ENCODE results near the gene ZNF512.
"Not testable (repeated sequence)": the region's sequence is repeated elsewhere in the genome, so short reads cannot be mapped to it uniquely, and the experiment has no call there.

ZNF512 gene, protein sequence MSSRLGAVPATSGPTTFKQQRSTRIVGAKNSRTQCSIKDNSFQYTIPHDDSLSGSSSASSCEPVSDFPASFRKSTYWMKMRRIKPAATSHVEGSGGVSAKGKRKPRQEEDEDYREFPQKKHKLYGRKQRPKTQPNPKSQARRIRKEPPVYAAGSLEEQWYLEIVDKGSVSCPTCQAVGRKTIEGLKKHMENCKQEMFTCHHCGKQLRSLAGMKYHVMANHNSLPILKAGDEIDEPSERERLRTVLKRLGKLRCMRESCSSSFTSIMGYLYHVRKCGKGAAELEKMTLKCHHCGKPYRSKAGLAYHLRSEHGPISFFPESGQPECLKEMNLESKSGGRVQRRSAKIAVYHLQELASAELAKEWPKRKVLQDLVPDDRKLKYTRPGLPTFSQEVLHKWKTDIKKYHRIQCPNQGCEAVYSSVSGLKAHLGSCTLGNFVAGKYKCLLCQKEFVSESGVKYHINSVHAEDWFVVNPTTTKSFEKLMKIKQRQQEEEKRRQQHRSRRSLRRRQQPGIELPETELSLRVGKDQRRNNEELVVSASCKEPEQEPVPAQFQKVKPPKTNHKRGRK

DNA sequence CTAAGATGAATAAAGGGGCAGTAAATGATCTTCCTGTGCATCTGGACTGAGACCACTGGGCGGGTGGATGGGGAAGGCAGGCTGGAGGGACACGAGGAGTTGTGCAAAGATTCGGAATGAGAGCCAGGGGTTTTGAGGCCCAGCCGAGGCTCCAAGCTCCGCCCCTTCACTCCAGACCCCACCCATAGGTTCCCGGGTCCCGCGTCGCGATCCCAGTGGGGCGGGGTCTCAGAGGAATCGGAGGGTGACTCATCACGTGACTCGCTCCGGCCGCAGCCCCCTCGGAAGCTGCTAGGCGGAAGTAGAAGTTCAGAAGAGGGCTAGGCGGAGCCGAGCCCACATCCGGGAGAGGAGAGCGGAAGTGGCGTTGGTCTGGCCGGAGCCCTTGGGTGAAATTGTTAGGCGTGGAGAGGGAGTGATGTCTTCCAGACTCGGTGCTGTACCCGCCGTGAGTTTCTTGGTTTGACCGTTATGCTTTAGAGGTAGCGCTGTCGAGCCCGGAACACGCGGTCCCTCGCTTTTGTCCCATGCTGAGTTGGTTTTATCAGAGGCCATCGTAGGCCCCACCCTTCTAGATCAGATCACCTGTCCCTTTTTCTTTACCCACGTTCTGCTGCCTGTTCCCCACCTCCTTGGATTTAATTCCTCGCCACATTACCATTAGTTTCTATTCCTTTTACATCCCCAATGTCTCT lies at the start of gene ZNF512:
Gene ZNF512 (plus strand): TSS at position 348 of the 695 bp plus-strand sequence. CDS start 71 bp downstream, at position 419.
- TF ChIP-seq, protein P1, sequence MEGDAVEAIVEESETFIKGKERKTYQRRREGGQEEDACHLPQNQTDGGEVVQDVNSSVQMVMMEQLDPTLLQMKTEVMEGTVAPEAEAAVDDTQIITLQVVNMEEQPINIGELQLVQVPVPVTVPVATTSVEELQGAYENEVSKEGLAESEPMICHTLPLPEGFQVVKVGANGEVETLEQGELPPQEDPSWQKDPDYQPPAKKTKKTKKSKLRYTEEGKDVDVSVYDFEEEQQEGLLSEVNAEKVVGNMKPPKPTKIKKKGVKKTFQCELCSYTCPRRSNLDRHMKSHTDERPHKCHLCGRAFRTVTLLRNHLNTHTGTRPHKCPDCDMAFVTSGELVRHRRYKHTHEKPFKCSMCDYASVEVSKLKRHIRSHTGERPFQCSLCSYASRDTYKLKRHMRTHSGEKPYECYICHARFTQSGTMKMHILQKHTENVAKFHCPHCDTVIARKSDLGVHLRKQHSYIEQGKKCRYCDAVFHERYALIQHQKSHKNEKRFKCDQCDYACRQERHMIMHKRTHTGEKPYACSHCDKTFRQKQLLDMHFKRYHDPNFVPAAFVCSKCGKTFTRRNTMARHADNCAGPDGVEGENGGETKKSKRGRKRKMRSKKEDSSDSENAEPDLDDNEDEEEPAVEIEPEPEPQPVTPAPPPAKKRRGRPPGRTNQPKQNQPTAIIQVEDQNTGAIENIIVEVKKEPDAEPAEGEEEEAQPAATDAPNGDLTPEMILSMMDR (IDR thresholded peaks at IDR 0.05; ENCODE audit: low read depth, low read length) = no peak; the same call in 1 of the 2 replicates
- peak; percentile 87 for DNase-seq (ENCODE audit: extremely low read depth, low read depth)

DNA sequence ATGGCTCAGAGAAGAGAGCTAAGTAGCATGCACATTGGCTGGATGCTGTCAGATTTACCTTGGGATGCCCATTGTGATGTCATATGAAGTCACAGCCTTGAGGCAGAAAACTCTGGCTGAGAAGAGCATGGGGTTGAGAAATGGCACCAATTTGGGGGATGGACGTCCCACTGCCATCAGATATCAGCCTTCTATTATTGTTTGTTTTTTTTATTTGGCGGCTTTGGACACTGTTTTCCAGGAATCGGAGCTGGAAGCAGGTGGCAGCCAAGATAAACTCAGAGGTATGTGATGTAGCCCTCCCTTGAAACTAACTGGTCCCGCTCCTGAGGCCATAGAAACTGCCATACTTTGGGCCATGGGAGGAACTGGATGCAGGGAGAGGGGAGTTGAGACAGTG lies 45.6 kb upstream of the ZNF512 start:
- TF ChIP-seq, protein P1 (IDR thresholded peaks at IDR 0.05; ENCODE audit: low read depth, low read length) = no peak
- no peak for DNase-seq (ENCODE audit: extremely low read depth, low read depth)

DNA sequence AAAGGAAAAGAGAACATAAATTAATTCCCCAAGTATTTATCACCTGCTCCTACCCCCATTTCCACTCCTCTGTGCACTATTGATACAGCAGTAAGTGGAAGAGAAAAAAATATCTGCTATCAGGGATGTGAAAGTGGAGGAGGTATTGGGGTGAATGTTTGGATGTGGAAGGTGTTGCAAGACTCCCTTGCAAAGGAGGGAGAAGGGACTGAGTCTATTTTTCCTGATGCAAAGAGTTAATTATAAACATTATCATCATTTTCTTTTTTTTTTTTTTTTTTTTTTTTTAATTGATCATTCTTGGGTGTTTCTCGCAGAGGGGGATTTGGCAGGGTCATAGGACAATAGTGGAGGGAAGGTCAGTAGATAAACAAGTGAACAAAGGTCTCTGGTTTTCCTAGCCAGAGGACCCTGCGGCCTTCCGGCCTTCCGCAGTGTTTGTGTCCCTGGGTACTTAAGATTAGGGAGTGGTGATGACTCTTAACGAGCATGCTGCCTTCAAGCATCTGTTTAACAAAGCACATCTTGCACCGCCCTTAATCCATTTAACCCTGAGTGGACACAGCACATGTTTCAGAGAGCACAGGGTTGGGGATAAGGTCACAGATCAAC lies 43.9 kb upstream of the ZNF512 start:
- DNase-seq (ENCODE audit: extremely low read depth, low read depth) = not testable (repeated sequence)

DNA sequence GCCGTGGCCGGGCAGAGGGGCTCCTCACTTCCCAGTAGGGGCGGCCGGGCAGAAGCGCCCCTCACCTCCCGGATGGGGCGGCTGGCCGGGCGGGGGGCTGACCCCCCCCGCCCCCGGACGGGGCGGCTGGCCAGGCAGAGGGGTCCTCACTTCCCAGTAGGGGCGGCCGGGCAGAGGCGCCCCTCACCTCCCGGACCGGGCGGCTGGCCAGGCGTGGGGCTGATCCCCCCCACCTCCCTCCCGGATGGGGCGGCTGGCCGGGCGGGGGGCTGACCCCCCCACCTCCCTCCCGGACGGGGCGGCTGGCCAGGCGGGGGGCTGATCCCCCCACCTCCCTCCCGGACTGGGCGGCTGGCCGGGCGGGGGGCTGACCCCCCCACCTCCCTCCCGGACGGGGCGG lies 43.2 kb upstream of the ZNF512 start:
- not testable (repeated sequence) for DNase-seq (ENCODE audit: extremely low read depth, low read depth)

DNA sequence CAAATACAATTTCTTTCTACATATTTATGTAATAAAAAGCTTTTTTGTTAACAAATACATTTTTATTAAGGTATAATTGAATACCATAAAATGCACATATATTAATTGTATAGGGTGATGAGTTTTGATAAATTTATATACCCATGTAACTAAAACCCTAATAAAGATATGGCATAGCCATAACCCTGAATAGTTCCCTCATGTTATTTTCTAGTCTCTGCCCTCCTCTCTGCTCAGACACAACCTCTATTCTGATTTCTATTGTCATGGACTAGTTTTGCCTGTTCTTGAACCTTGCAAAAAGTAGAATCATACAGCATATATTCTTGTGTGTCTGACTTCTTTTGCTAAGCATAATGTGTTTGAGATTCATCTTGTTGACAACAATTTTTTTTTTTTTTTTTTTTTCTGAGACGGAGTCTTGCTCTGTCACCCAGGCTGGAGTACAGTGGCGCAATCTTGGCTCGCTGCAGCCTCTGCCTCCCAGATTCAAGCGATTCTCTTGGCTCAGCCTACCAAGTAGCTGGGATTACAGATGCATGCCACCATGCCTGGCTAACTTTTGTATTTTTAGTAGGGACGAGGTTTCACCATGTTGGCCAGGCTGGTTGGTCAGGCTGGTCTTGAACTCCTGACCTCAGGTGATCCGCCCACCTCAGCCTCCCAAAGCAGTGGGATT lies 38.6 kb upstream of the ZNF512 start:
- no peak for DNase-seq (ENCODE audit: extremely low read depth, low read depth)
- TF ChIP-seq, protein P1 (IDR thresholded peaks at IDR 0.05; ENCODE audit: low read depth, low read length) = no peak

DNA sequence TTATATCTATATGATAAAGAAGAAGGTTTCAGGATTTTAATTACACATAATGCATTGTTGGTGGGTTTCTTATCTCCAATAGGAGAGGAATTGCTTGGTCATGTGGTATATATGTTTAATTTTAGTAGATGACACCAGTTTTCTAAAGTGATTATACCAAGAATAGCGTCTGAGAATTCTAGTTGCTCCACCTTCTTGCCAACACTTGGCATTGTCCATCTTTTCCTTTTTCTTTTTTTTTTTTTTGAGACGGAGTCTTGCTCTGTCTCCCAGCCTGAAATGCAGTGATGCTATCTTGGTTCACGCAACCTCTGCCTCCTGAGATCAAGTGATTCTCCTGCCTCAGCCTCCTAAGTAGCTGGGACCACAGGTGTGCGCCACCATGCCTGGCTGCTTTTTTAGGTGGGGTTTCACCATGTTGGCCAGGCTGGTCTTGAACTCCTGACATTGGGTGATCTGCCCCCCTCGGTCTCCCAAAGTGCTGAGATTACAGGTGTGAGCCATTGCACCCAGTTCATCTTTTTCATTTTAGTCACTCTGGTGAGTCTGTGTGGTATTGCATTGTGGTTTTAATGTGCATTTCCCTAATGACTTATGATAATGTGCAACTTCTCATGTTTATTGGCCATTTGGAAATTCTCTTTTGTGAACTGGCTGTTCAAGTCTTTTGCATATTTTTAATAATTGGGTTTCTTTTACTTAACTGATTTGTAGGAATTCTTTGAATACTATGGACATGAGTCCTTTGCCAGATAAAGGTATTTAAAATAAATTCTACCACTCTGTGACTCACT lies 37.3 kb upstream of the ZNF512 start:
- TF ChIP-seq, protein P1 (IDR thresholded peaks at IDR 0.05; ENCODE audit: low read depth, low read length) = no peak
- no peak for DNase-seq (ENCODE audit: extremely low read depth, low read depth)

DNA sequence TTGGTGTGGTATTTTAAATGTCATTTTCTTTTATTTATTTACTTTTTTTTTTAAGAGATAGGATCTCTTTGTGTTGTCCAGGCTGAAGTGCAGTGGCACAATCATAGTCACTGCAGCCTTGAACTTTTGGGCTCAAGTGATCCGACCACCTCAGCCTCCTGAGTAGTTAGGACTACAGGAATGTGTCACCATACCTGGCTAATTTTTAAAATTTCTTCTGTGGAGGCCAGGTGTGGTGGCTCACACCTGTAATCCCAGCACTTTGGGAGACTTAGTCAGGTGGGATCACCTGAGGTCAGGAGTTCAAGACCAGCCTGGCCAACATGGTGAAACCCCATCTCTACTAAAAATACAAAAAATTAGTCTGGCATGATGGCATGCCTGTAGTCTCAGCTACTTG lies 33.5 kb upstream of the ZNF512 start:
- TF ChIP-seq, protein P1 (IDR thresholded peaks at IDR 0.05; ENCODE audit: low read depth, low read length) = no peak
- no peak for DNase-seq (ENCODE audit: extremely low read depth, low read depth)
